LHCN-M2 (cell line): Measurements from ENCODE around the gene BCKDHA. TPM values are rescaled to one million over a fixed set of nuclear protein-coding genes. Genes with fewer than 3 reads are reported as not detected.
"Not testable (repeated sequence)": the region's sequence is repeated elsewhere in the genome, so short reads cannot be mapped to it uniquely, and the experiment has no call there.

Experiments used
- DNase-seq: peaks from one replicate; pipeline ENCODE4 v3.0.0-alpha.2; 2012; ENCODE audit warnings: low read depth
- total RNA-seq: library from RNA; depleted of rRNA; stranded (reverse); fragments of >200 nt; gene quantifications from 2 replicates; pipeline ENCODE4 v1.2.3, GENCODE V29; 2014

BCKDHA gene
- total RNA-seq, 1 experiment from 2014 or later: 38.6 TPM

DNA sequence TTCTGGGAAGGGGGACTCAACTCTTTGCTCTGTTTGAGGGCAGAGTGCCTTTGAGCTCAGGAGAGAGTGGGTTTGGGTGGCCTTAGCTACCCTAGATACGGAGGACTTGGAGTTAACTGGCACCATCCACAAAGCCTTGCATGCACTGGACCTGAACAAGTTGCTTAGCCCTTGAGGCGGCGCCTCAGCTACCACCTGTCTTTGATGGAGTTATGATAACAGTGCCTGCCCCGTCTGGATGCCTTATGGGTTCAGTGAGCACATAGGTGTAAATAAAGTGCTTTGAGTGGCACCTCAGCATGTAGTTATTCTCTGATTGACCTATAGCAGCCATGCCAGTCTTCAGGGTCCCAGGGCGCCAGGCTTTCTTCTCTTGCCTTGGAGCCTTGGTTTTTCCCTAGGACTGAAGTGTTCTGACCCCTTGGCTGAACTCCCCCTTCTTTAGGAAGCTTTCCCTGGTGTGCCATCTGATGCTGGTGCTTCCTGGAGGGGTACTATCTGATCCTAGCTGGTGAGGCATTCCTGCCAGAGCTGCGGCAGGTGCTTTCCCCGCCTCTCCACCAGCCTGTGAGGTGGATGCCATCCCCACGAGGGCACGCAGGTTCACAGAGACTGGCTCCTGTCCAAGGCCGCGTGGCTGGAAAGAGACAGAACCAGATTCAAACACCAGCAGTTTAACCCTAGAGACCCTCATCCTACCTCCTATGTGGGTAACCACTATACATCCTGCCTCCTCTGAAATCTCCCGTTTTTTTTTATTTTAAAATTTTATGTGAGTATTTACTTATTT lies 5.8 kb downstream of the BCKDHA start:
- DNase-seq: no peak

DNA sequence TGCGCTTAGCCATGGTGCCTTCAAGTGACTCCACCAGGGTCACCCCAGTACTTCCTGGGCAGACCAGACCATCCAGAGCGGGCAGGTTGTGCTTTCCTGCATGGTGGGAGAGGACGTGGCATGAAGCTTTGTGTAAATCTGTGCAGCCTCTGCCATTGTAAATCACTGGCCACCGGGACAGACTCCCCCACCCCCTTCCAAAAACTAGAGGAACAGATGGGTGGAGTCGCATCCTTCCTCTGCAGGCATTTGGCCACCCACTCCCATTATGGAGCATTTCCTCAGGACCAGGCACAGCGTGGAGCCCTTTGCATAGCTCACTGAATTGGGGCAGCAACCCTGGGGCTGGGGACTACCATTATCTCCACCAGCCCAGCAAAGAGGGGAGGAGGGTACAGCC lies 8.2 kb downstream of the BCKDHA start:
- DNase-seq: no peak

DNA sequence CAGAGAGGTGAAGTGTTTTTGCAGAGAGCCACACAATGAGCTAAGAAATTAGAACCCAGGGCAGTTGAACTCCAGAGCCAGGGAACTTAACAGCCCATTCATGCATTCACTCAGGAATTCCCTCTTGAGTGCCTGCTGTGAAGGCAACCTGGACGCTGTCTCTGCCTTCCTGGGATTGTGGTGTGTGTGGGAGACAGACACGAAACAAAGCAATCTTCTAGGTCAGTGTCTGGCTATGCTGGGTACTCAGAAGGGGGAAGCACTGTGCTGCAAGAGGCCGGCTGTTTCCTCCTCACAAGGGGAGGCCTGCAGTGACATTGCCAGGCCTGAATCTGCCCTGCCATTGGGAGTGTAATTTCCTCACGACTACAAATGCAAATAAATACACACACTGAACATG lies 9.7 kb downstream of the BCKDHA start:
- DNase-seq: no peak

DNA sequence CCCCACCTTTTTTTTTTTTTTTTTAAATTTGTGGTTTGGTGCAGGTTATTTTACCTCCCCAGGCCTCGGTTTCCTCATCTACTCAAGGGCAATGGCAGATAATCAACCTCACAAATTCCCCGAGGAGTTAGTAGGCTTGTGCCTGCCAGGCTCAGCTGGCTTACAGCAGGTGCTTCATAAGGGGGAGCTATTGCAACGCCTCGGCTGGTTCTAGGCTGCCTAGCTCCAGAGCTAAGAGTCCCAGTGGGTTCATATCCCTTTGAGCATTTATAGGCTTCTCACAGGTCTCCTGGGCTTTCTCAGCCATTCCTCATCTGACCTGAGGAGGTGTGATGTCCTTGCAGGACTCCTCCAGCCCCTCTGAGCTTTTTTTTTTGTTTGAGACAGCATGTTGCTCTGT lies 10.6 kb downstream of the BCKDHA start:
- no peak for DNase-seq

DNA sequence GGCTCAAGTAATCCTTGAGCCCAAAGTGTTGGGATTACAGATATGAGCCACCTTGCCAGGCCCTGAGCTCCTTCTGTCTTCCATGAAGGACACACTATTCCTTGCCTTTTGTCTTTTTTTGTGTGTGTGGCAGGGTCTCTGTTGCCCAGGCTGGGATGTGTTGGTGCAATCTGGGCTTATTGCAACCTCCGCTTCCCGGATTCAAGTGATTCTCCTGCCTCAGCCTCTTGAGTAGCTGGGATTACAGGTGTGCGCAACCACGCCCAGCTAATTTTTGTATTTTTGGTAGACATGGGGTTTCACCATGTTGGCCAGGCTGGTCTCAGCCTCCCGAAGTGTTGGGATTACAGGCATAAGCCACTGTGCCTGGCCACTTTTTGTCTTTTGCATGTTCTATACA lies 11.2 kb downstream of the BCKDHA start:
- not testable (repeated sequence) for DNase-seq

DNA sequence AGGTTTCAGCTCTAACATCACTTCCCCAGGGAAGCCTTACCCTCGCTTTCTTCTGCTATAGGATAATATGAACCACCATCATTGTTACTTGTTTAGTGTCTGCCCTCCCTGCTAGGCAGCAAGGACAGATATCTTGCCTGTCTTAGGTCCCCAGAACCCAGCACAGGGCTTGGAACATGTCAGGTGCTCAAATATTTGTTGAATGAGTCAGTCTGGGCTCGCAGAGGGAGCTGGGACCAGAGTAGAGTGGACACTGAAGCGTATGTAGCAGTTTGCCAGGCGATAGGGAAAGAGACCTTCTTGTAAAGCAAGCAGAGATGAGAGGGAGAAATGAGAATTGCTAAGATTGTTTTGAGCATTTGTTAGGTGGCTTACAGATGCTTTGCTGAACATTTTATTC lies 11.7 kb downstream of the BCKDHA start:
- DNase-seq: peak; percentile 42

DNA sequence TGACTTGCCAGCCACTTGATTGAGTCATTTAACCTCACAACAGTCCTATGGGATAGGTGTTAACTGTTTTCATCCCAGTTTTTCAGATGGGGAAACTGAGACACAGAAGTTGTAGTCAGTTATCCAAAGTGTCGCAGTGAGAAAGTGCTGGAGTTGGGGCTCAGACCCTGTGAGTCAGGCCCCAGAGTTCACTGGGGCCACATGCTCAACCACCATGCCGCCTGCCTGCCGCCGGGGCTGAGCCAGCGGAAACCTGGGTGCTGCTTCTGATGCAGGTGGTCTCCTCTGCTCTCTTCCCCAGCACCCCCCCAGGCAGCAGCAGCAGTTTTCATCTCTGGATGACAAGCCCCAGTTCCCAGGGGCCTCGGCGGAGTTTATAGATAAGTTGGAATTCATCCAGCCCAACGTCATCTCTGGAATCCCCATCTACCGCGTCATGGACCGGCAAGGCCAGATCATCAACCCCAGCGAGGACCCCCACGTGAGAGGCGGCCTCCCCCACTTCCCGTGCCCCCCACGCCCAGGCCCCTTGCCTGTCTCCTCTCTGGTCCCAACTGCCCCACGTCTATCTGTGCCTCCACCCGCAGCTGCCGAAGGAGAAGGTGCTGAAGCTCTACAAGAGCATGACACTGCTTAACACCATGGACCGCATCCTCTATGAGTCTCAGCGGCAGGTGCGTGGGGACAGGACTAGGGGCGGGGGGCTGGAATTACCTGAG lies 12.9 kb downstream of the BCKDHA start:
- DNase-seq: no peak

DNA sequence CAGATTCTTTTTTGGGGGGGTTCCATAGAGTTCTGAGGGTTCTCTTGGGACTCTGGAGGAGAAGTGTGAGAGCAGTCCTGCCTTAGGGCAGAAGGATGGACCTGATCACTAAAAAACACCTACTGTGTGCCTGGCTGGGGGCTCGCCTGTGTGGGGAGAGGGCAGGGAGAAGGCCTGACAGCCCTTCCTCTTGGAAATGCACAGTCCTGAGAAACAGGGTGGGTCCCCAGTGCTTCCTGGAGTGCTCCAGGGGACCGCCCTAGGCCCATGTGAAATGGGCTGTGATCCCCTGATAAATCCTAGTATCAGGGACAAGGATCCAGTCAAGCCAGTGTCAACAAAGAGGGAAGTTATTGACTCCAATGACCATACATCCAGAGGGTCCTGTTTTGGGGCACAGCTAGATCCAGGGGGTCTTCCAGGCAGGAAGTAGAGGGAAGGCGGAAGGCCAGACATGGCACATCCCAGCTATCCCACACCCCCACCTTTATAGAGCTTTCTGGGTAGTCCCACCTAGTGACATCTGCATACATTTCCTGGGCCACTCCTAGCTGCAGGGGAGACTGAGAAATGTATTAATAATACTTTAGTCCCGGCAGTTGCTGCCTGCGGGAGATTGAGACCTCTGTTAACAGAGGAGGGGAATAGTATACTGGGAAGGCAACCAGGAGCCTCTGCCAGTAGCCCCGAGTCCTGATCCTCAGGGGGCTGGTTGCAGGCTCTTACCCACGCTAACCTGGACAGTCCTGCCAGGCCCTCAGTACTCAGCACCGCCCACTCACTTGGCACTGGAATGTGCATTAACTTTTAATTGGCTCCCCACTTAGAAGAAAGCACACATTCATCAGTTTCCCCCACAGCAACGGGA lies 13.7 kb downstream of the BCKDHA start:
- DNase-seq: no peak

DNA sequence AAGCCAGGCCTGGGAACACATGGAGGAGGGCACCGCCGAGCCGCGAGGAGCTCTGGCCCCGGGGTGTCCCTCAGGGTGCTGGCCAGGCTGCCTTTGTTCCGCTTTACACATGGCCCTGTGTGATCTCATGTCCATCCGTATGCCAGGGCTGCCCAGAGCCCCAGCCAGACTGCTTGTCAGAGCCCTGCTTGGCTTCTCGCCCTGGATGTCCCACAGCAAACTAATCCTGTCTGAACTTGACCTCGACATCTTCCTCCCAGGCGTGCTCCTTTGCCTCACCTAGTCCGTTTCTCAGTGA lies 14.3 kb downstream of the BCKDHA start:
- DNase-seq: no peak

DNA sequence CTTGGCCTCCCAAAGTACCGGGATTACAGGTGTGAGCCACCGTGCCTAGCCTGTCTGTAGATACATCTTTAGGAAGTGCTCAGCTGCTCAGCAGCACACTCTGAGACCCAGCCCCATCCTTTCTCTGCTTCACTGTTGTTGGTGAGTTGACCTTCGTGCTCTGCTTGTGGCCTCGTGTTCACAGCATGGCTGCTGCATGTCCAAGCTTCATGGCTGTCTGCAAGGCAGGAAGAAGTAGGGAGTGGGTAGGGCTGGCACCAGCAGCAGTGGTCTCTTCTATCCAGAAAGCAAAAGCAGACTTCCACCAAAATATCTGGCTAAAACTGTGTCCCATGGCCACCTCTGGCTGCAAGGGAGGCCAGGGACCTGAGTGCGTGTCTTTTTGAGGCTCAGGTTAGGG lies 15.3 kb downstream of the BCKDHA start:
- no peak for DNase-seq

DNA sequence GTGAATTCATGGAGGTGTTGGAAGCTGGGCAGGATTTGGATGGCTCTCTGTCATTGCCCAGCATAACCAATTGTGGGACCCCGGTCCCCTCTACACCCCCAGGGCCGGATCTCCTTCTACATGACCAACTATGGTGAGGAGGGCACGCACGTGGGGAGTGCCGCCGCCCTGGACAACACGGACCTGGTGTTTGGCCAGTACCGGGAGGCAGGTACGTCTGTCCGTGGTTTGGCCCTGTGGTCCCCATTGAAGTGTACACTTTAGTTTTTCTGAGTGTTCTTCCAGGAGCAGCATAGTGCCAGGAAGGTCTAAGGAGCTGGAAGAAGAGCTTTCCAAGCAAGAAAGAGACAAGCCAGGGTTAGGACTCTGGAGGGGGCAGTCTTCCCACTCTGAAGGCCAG lies 16.3 kb downstream of the BCKDHA start:
- DNase-seq: no peak

DNA sequence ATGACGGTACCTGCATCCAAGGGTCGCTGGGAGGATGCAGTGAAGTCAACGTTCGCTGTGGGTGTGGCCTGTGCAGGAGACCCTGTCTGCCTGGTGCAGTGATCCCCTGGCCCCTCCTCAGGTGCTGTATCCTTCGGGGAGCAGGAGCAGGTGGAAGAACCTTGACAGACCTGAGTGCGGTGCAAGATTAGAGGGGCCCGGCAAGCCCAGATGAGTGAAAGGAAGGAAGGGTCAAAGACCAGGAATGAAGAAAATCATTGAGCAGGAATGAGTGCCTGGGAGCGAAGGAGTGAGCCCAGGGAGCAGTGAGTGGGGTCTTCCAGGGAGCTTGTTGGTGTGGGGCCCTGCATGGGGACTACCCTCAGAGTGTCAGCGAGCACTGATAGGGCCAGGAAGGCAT lies 16.8 kb downstream of the BCKDHA start:
- DNase-seq: no peak

DNA sequence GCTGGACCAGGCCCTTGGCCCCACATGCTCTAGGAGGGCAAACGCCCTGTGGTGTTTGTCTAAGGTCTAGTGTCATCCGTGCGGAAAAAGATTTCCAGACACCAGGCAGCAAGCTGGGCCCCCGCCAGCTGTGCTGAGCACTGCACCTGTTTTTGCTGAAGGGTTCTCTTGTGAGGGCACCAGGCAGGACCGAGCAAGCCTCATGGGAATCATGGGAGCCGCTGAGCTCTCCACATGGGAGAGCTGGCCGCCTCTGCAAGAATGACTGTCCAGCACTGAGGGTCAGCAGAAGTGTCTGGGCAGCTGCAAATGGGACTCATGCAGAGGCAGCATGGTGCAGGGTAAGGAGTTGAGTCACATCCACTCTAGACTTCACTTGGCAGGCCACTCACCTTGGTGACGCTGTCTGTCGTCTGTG lies 17.5 kb downstream of the BCKDHA start:
- DNase-seq: peak; percentile 54

DNA sequence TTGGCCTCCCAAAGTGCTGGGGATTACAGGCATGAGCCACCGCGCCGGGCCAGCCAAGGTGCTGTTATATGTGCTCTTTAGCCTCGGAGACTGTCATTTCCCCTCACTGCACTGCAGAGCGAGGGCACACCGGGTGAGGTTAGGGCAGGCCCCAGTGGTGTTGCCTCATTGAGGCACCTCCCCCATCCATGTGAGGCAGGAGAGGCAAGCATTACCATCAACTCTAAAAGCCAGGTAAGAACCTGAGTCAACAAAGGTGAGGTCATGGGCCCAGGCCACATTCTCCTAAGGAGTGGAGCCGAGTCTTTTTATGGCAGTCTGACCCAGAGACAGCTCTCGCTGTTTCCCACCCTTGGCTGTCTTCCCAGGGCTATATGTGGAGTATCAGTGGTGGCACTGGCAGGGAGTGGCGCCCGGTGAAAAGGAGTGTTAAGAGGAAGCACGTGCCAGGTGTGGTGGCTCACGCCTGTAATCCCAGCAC lies 18.6 kb downstream of the BCKDHA start:
- DNase-seq: no peak

DNA sequence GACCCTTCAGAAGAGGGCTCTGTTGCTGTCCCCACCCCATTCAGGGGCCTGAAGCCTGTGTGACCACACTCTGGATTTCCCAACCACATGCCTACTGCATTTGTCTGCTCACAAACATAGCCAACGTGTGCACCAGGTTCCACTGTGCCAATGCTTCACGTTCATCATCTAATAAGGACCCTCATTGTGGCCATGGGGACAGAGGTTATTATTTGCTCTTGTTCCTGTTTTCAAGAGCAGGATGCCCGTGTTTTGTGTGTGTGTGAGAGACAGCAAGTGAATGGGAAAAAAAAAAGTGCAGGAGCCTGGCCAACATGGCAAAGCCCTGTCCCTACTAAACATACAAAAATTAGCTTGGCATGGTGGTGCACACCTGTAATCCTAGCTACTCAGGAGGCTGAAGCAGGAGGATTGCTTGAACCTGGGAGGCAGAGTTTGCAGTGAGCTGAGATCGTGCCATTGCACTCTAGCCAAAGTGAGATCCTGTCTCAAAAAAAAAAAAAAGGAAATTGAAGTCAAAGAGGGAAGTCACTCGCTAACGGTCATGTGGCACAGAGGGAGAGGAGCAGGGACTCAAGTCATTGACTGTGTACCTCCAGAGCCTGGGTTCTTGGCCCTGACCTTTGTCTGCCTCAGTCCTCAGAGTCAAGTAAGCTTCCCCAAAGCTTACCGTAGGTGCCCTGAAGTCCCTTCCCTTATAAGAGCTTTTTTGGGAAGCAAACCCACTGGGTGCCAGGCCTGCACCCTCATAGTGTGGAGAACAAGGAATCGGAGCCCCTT lies 22.7 kb downstream of the BCKDHA start:
- DNase-seq: no peak

DNA sequence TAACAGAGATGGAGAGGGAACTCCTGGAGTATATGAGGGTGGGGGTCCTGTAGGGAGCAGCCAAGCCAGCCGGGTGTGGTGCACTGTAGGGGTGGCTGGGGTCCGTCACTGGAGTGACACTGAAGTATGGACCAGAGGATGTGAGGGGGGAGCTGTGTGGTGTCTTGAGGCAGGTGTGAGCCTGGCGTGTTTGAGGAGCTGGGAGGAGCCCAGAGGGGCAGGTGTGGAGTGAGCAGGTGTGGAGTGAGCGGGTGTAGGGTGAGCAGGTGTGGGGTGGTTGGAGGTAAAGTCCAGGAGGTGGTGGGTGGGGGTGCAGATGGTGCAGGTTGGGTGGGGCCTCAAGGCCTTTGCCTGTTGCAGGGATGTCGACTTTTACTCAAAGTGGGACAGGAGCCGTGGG lies 23.7 kb downstream of the BCKDHA start:
- DNase-seq: no peak

DNA sequence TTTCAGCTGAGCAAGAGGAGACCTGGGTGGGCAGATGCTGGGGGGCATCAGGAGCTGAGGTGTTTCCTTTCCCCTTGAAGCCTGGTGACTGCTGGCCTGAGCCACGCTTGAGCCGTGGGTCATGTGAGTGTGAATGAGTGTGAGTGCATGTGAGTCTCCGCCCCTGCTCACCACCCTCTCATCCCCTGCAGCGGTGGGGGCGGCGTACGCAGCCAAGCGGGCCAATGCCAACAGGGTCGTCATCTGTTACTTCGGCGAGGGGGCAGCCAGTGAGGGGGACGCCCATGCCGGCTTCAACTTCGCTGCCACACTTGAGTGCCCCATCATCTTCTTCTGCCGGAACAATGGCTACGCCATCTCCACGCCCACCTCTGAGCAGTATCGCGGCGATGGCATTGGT lies 24.4 kb downstream of the BCKDHA start:
- DNase-seq: no peak

DNA sequence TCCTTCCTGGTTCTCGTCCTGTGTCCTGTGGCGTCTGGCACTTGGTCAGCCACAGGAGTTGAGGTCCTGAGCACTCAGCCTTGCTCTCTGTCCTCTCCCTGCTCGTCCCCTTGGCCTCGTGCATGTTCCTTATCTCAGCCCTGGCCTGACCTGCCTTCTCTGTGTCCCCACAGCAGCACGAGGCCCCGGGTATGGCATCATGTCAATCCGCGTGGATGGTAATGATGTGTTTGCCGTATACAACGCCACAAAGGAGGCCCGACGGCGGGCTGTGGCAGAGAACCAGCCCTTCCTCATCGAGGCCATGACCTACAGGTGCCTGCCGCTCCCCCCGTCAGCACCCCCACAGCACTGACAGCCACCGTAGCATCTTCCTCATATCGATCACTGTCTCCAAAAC lies 24.8 kb downstream of the BCKDHA start:
- DNase-seq: no peak

DNA sequence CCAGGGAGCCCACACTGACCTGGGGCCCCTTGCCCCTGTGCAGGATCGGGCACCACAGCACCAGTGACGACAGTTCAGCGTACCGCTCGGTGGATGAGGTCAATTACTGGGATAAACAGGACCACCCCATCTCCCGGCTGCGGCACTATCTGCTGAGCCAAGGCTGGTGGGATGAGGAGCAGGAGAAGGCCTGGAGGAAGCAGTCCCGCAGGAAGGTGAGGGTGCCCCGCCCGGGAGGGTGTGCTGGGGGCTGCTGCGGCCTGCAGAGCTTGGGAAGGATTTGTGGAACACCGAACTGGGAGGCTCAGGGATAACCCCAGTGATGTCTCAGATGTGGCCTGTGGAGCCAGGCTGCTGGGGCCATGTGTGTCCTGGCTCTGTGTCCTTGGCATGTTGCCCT lies 25.3 kb downstream of the BCKDHA start:
- DNase-seq: no peak

DNA sequence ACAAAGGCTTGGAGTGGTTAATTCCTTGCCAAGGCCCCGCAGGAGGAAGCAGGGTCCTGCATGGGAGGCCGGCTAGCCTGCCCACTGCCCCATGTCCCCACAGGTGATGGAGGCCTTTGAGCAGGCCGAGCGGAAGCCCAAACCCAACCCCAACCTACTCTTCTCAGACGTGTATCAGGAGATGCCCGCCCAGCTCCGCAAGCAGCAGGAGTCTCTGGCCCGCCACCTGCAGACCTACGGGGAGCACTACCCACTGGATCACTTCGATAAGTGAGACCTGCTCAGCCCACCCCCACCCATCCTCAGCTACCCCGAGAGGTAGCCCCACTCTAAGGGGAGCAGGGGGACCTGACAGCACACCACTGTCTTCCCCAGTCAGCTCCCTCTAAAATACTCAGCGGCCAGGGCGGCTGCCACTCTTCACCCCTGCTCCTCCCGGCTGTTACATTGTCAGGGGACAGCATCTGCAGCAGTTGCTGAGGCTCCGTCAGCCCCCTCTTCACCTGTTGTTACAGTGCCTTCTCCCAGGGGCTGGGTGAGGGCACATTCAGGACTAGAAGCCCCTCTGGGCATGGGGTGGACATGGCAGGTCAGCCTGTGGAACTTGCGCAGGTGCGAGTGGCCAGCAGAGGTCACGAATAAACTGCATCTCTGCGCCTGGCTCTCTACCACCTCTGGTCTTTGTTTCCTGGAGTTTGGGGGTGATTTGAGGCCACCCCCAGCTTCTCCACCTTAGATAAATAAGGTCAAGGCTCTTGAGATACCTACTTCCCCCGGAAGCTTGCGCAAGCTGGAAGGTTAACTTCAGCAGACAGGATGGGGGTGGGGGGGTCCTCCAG lies 26.9 kb downstream of the BCKDHA start:
- no peak for DNase-seq
